Sigmoid colon (tissue), 4 donors: ENCODE data around the gene NRXN3.

Experiments
- EP300 ChIP-seq, 4 donors: sonication (generic); formaldehyde crosslinking; IDR thresholded peaks; one replicate each; pipeline ENCODE4 v1.6.1; 2017; ENCODE audit warnings: antibody characterized with exemption in 4 of 4
- POLR2A ChIP-seq, 2 donors: fragments of 450-650 bp; IDR thresholded peaks; one replicate each; pipeline ENCODE4 v1.6.1; 2016; ENCODE audit warnings: antibody characterized with exemption in 2 of 2, mild to moderate bottlenecking in 2 of 2, moderate library complexity in 2 of 2
- TF ChIP-seq, protein P1 (sequence below), 4 experiments: fragments of 450-650 bp in 3 of 4; fragments of 200-600 bp in 1 of 4; IDR thresholded peaks; one replicate each; pipeline ENCODE4 v1.5.1; 2016 to 2019; ENCODE audit warnings: antibody characterized with exemption in 4 of 4, mild to moderate bottlenecking in 3 of 4, moderate library complexity in 2 of 4

- TF ChIP-seq, protein P1, sequence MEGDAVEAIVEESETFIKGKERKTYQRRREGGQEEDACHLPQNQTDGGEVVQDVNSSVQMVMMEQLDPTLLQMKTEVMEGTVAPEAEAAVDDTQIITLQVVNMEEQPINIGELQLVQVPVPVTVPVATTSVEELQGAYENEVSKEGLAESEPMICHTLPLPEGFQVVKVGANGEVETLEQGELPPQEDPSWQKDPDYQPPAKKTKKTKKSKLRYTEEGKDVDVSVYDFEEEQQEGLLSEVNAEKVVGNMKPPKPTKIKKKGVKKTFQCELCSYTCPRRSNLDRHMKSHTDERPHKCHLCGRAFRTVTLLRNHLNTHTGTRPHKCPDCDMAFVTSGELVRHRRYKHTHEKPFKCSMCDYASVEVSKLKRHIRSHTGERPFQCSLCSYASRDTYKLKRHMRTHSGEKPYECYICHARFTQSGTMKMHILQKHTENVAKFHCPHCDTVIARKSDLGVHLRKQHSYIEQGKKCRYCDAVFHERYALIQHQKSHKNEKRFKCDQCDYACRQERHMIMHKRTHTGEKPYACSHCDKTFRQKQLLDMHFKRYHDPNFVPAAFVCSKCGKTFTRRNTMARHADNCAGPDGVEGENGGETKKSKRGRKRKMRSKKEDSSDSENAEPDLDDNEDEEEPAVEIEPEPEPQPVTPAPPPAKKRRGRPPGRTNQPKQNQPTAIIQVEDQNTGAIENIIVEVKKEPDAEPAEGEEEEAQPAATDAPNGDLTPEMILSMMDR (IDR thresholded peaks at IDR 0.05): no peak
- TF ChIP-seq POLR2A (IDR thresholded peaks at IDR 0.05) (no peak), EP300 (IDR thresholded peaks at IDR 0.05) (no peak)
Measured at GRCh38 chr14:79597566-79597965, 1427.4 kb downstream of the NRXN3 start.
